Suprapubic skin (tissue), 4 donors: ENCODE data around the gene PUS1. TPM values are rescaled to one million over a fixed set of nuclear protein-coding genes. Genes with fewer than 3 reads are reported as not detected.
A peak's percentile ranks its signal among the peaks of the same experiment; 100 is the strongest.
"Not testable (repeated sequence)": the region's sequence is repeated elsewhere in the genome, so short reads cannot be mapped to it uniquely, and the experiment has no call there.

Source experiments
- DNase-seq, 2 donors: peaks; one replicate each; pipeline ENCODE4 v3.0.0-alpha.2; 2019; ENCODE audit warnings: low spot score in 2 of 2
- H3K27ac ChIP-seq: fragments of 200-600 bp; sonication (generic); one replicate; pipeline ENCODE4 v1.5.1; 2019
- H3K27me3 ChIP-seq: fragments of 200-600 bp; sonication (generic); one replicate; pipeline ENCODE4 v1.5.1; 2019
- H3K36me3 ChIP-seq: fragments of 200-600 bp; sonication (generic); one replicate; pipeline ENCODE4 v1.5.1; 2019
- H3K4me1 ChIP-seq: fragments of 200-600 bp; sonication (generic); one replicate; pipeline ENCODE4 v1.5.1; 2019
- H3K4me3 ChIP-seq: fragments of 200-600 bp; sonication (generic); one replicate; pipeline ENCODE4 v1.5.1; 2019; ENCODE audit warnings: mild to moderate bottlenecking
- H3K9me3 ChIP-seq: fragments of 200-600 bp; sonication (generic); one replicate; pipeline ENCODE4 v1.5.1; 2019
- CTCF ChIP-seq, 2 donors: fragments of 200-600 bp in 1 of 2; fragments of 450-650 bp in 1 of 2; sonication (generic) in 1 of 2; IDR thresholded peaks; one replicate each; pipeline ENCODE4 v1.5.1; 2016 to 2019; ENCODE audit warnings: antibody characterized with exemption in 2 of 2, mild to moderate bottlenecking in 1 of 2, moderate library complexity in 1 of 2
- EP300 ChIP-seq: sonication (generic); formaldehyde crosslinking; IDR thresholded peaks from one replicate; pipeline ENCODE4 v1.6.1; 2017; ENCODE audit warnings: antibody characterized with exemption
- POLR2A ChIP-seq, 2 donors: fragments of 450-650 bp; IDR thresholded peaks; one replicate each; pipeline ENCODE4 v1.6.1; 2017; ENCODE audit warnings: antibody characterized with exemption in 2 of 2, mild to moderate bottlenecking in 2 of 2, moderate library complexity in 2 of 2
- POLR2AphosphoS5 ChIP-seq, 3 donors: sonication (generic); formaldehyde crosslinking; IDR thresholded peaks; one replicate each; pipeline ENCODE4 v1.6.1; 2017; ENCODE audit warnings: antibody characterized with exemption in 3 of 3
- WGBS: methylation state at CpG from one replicate; pipeline ENCODE4 v1.1.5; 2018; 5-methylcytosine and 5-hydroxymethylcytosine counted together
- total RNA-seq, 4 donors: library from RNA; depleted of rRNA; stranded (reverse); fragments of >200 nt; gene quantifications; one replicate each; pipeline ENCODE4 v1.1.0, GENCODE V29; 2016

PUS1 gene
- total RNA-seq, result 10 to 100 TPM; 16.3 to 24.4 (median 21.8) TPM

GRCh38 chr12:131928711-131929580, at the start of gene PUS1:
TSS of gene PUS1 (plus strand) at chr12:131929276. CDS start at chr12:131929723, 447 bp downstream.
- TF ChIP-seq POLR2AphosphoS5 (IDR thresholded peaks at IDR 0.05) (peak in 2 of 3 donors; percentile 51 to 96), CTCF (IDR thresholded peaks at IDR 0.05) (no peak), EP300 (no peak), POLR2A (IDR thresholded peaks at IDR 0.05) (no peak)
- Histone ChIP-seq H3K27me3 (no peaks in the 10 kb centered on the region), H3K27ac (peak within 1 kb of the TSS; percentile 75), H3K4me1 (peaks cover 22% of the 10 kb centered on the region), H3K9me3 (no peaks in the 10 kb centered on the region), H3K36me3 (peaks cover 28% of the 10 kb centered on the region), H3K4me3 (peak within 1 kb of the TSS; percentile 83)
- peak; percentile 96 to 97 for DNase-seq
- 0% methylated on average over 43 of the region's 84 CpGs for WGBS

- Histone ChIP-seq H3K27ac (no peak overlapping the region), H3K4me3 (no peak overlapping the region), H3K27me3 (no peaks in the 10 kb centered on the region), H3K36me3 (no peaks in the 10 kb centered on the region), H3K4me1 (peaks cover 13% of the 10 kb centered on the region), H3K9me3 (no peaks in the 10 kb centered on the region)
- TF ChIP-seq CTCF (IDR thresholded peaks at IDR 0.05) (no peak), POLR2AphosphoS5 (IDR thresholded peaks at IDR 0.05) (no peak), EP300 (no peak), POLR2A (IDR thresholded peaks at IDR 0.05) (no peak)
- whole genome bisulfite sequencing, result 70% methylated on average over 16 of the region's 16 CpGs
- DNase-seq, result no peak
These were observed 46.1 kb upstream of the PUS1 start for GRCh38 chr12:131882804-131883520.

- H3K27ac ChIP-seq, result no peak overlapping the region
- no peak for DNase-seq
These were observed 45.6 kb upstream of the PUS1 start for GRCh38 chr12:131883521-131883900.

GRCh38 chr12:131885076-131885475, 44.0 kb upstream of the PUS1 start:
- not testable (repeated sequence) for H3K27ac ChIP-seq, H3K4me1 ChIP-seq, DNase-seq, H3K9me3 ChIP-seq, H3K27me3 ChIP-seq, H3K36me3 ChIP-seq, H3K4me3 ChIP-seq
- WGBS, result 77% methylated on average over 8 of the region's 8 CpGs

More at GRCh38 chr12:131883521-131883900, 45.6 kb upstream of the PUS1 start:
- Histone ChIP-seq H3K4me3 (no peak overlapping the region), H3K4me1 (peaks cover 13% of the 10 kb centered on the region), H3K27me3 (no peaks in the 10 kb centered on the region), H3K36me3 (no peaks in the 10 kb centered on the region), H3K9me3 (no peaks in the 10 kb centered on the region)
- WGBS, result 40% methylated on average over 4 of the region's 4 CpGs
- no peak for TF ChIP-seq EP300
- TF ChIP-seq POLR2AphosphoS5 (IDR thresholded peaks at IDR 0.05), result no peak
- no peak for TF ChIP-seq CTCF (IDR thresholded peaks at IDR 0.05)
- TF ChIP-seq POLR2A (IDR thresholded peaks at IDR 0.05), result no peak

- Histone ChIP-seq H3K9me3 (no peaks in the 10 kb centered on the region), H3K36me3 (no peaks in the 10 kb centered on the region), H3K27ac (no peak overlapping the region), H3K4me3 (no peak overlapping the region), H3K27me3 (no peaks in the 10 kb centered on the region), H3K4me1 (peaks cover 7% of the 10 kb centered on the region)
- TF ChIP-seq POLR2A (IDR thresholded peaks at IDR 0.05) (no peak), EP300 (no peak), CTCF (IDR thresholded peaks at IDR 0.05) (no peak), POLR2AphosphoS5 (IDR thresholded peaks at IDR 0.05) (no peak)
- WGBS, result 88% methylated on average over 7 of the region's 7 CpGs
- DNase-seq, result no peak
These were observed 43.5 kb upstream of the PUS1 start for GRCh38 chr12:131885543-131886057.

GRCh38 chr12:131891722-131892121, 37.4 kb upstream of the PUS1 start:
- H3K27ac ChIP-seq, H3K27me3 ChIP-seq, H3K9me3 ChIP-seq, H3K36me3 ChIP-seq, H3K4me3 ChIP-seq, DNase-seq: not testable (repeated sequence)
- 81% methylated on average over 8 of the region's 8 CpGs for WGBS
- H3K4me1 ChIP-seq, result peaks cover 17% of the 10 kb centered on the region
